IPS-15b (cell line): ENCODE data around the gene HPSE.

Experiments
- H3K27me3 ChIP-seq: one replicate; pipeline ENCODE4 v1.6.1; 2013; ENCODE audit warnings: low read length; ENCODE audit not compliant: control insufficient read depth, insufficient read depth
- H3K36me3 ChIP-seq: one replicate; pipeline ENCODE4 v1.6.1; 2013; ENCODE audit warnings: low read length; ENCODE audit not compliant: control insufficient read depth, insufficient read depth
- H3K4me1 ChIP-seq: one replicate; pipeline ENCODE4 v1.6.1; 2013; ENCODE audit warnings: mild to moderate bottlenecking, low read length; ENCODE audit not compliant: control insufficient read depth, insufficient read depth
- H3K4me3 ChIP-seq: one replicate; pipeline ENCODE4 v1.5.1; 2013; ENCODE audit warnings: low read depth, low read length
- H3K9ac ChIP-seq: one replicate; pipeline ENCODE4 v1.6.1; 2013; ENCODE audit warnings: low read depth, mild to moderate bottlenecking, low read length
- H3K9me3 ChIP-seq: one replicate; pipeline ENCODE4 v1.6.1; 2013; ENCODE audit warnings: mild to moderate bottlenecking, low read length; ENCODE audit not compliant: control insufficient read depth, insufficient read depth

Gene HPSE

GRCh38 chr4:83361416-83362103, 26.9 kb upstream of the HPSE start:
- Histone ChIP-seq H3K9ac (no peak overlapping the region), H3K9me3 (no peaks in the 10 kb centered on the region), H3K4me1 (peaks cover 10% of the 10 kb centered on the region), H3K4me3 (no peak overlapping the region), H3K36me3 (no peaks in the 10 kb centered on the region), H3K27me3 (no peaks in the 10 kb centered on the region)

- Histone ChIP-seq H3K36me3 (no peaks in the 10 kb centered on the region), H3K9ac (no peak overlapping the region)
Observed at GRCh38 chr4:83360018-83360417, 25.4 kb upstream of the HPSE start.

GRCh38 chr4:83358410-83358809, 23.8 kb upstream of the HPSE start:
- Histone ChIP-seq H3K9me3 (no peaks in the 10 kb centered on the region), H3K4me1 (peaks cover 10% of the 10 kb centered on the region), H3K27me3 (no peaks in the 10 kb centered on the region), H3K4me3 (no peak overlapping the region), H3K9ac (no peak overlapping the region), H3K36me3 (no peaks in the 10 kb centered on the region)

More at GRCh38 chr4:83360018-83360417, 25.4 kb upstream of the HPSE start:
- Histone ChIP-seq H3K27me3 (no peaks in the 10 kb centered on the region), H3K4me3 (no peak overlapping the region), H3K9me3 (no peaks in the 10 kb centered on the region), H3K4me1 (peaks cover 10% of the 10 kb centered on the region)

- H3K27me3 ChIP-seq = no peaks in the 10 kb centered on the region
- no peaks in the 10 kb centered on the region for H3K36me3 ChIP-seq
- no peaks in the 10 kb centered on the region for H3K9me3 ChIP-seq
- H3K9ac ChIP-seq = no peak overlapping the region
- H3K4me3 ChIP-seq = no peak overlapping the region
- H3K4me1 ChIP-seq = peaks cover 6% of the 10 kb centered on the region
Observed at GRCh38 chr4:83356899-83357661, 22.4 kb upstream of the HPSE start.

GRCh38 chr4:83353516-83353915, 18.9 kb upstream of the HPSE start:
- H3K36me3 ChIP-seq = no peaks in the 10 kb centered on the region
- H3K27me3 ChIP-seq = no peaks in the 10 kb centered on the region
- no peaks in the 10 kb centered on the region for H3K9me3 ChIP-seq
- no peak overlapping the region for H3K4me3 ChIP-seq
- peaks cover 2% of the 10 kb centered on the region for H3K4me1 ChIP-seq
- H3K9ac ChIP-seq = no peak overlapping the region

GRCh38 chr4:83348074-83348473, 13.4 kb upstream of the HPSE start:
- Histone ChIP-seq H3K36me3 (no peaks in the 10 kb centered on the region), H3K4me1 (no peaks in the 10 kb centered on the region), H3K9ac (no peak overlapping the region), H3K9me3 (peaks cover 3% of the 10 kb centered on the region), H3K27me3 (no peaks in the 10 kb centered on the region), H3K4me3 (no peak overlapping the region)

GRCh38 chr4:83342476-83342875, 7.8 kb upstream of the HPSE start:
- Histone ChIP-seq H3K4me3 (no peak overlapping the region), H3K9ac (no peak overlapping the region), H3K27me3 (no peaks in the 10 kb centered on the region), H3K9me3 (peaks cover 3% of the 10 kb centered on the region), H3K4me1 (no peaks in the 10 kb centered on the region), H3K36me3 (no peaks in the 10 kb centered on the region)

GRCh38 chr4:83340692-83341343, 6.2 kb upstream of the HPSE start:
- no peak overlapping the region for H3K9ac ChIP-seq
- peaks cover 9% of the 10 kb centered on the region for H3K27me3 ChIP-seq
- no peak overlapping the region for H3K4me3 ChIP-seq
- no peaks in the 10 kb centered on the region for H3K36me3 ChIP-seq
- no peaks in the 10 kb centered on the region for H3K4me1 ChIP-seq
- H3K9me3 ChIP-seq = no peaks in the 10 kb centered on the region

- Histone ChIP-seq H3K4me3 (no peak overlapping the region), H3K9me3 (no peaks in the 10 kb centered on the region), H3K9ac (no peak overlapping the region), H3K36me3 (no peaks in the 10 kb centered on the region), H3K27me3 (peaks cover 17% of the 10 kb centered on the region), H3K4me1 (no peaks in the 10 kb centered on the region)
Observed at GRCh38 chr4:83339573-83339972, 4.9 kb upstream of the HPSE start.

- H3K36me3 ChIP-seq = no peaks in the 10 kb centered on the region
- H3K27me3 ChIP-seq = peaks cover 43% of the 10 kb centered on the region
- peaks cover 3% of the 10 kb centered on the region for H3K4me1 ChIP-seq
- no peak overlapping the region for H3K9ac ChIP-seq
- H3K4me3 ChIP-seq = peak overlapping the region; percentile 83
- no peaks in the 10 kb centered on the region for H3K9me3 ChIP-seq
Observed at GRCh38 chr4:83335701-83336100, 1.1 kb upstream of the HPSE start.

GRCh38 chr4:83331956-83332355, 2.7 kb downstream of the HPSE start:
- Histone ChIP-seq H3K36me3 (no peaks in the 10 kb centered on the region), H3K27me3 (peaks cover 50% of the 10 kb centered on the region), H3K4me1 (peaks cover 5% of the 10 kb centered on the region), H3K4me3 (no peak overlapping the region), H3K9ac (no peak overlapping the region), H3K9me3 (no peaks in the 10 kb centered on the region)
